Measurements from ENCODE around the gene RNU6-1. TPM values are rescaled to one million over a fixed set of nuclear protein-coding genes. Genes with fewer than 3 reads are reported as not detected.

RNU6-1 gene
- total RNA-seq, 1 experiment from 2014 or later, result not detected

DNA sequence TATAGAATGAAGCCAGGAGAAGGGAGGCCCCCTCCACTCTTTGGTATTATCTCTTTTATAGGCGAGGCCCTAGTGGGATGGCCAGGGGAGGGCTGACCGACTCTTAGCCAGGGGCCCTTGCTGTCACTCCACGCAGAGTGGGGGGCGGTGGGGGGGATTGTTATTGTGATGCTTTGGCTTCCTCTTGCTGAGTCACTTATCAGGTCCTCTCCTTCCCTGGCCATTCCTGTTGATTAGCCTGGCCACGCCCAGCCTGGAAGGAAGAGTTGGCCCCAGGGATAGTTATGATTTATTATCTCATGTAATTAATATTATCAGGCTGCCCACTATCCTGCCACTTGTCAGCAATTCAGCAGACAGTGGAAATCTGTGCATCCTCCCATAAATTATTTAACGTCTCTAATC is 40.0 kb downstream of the RNU6-1 start:
- H3K9me3 ChIP-seq (ENCODE audit: control insufficient read depth, insufficient read depth, low read depth, low read length), result peaks cover 8% of the 10 kb centered on the region; the same call in 1 of the 2 replicates
- no peaks in the 10 kb centered on the region for H3K27me3 ChIP-seq (ENCODE audit: control insufficient read depth, insufficient read depth, low read length)
- CTCF ChIA-PET, result no interaction called here
- DNase-seq (ENCODE audit: low read depth, low spot score) (no peak), ATAC-seq (no peak)
- in situ Hi-C loops (cut with HindIII; ENCODE audit: low pct_unique_long_range_greater_than_20kb, low sequenced_read_pairs), result no loop called here
- H3K36me3 ChIP-seq (ENCODE audit: control insufficient read depth, insufficient read depth, low read length), result no peaks in the 10 kb centered on the region
- no peak overlapping the region for H3K27ac ChIP-seq (ENCODE audit: low read length)
- intact Hi-C loops (cut with micrococcal nuclease; ENCODE audit: unreplicated experiment), result no loop called here
- no peaks in the 10 kb centered on the region for H3K4me1 ChIP-seq (ENCODE audit: control insufficient read depth, insufficient read depth, low read length)
- TF ChIP-seq POLR2AphosphoS5 (IDR thresholded peaks at IDR 0.05; ENCODE audit: low read depth, low read length) (no peak), SIN3A (IDR thresholded peaks at IDR 0.05; ENCODE audit: borderline replicate concordance, insufficient read depth, low read depth, low read length) (no peak), TCF7L2 (IDR thresholded peaks at IDR 0.05; ENCODE audit: low read depth, low read length) (no peak)
- TF ChIP-seq, protein P1, sequence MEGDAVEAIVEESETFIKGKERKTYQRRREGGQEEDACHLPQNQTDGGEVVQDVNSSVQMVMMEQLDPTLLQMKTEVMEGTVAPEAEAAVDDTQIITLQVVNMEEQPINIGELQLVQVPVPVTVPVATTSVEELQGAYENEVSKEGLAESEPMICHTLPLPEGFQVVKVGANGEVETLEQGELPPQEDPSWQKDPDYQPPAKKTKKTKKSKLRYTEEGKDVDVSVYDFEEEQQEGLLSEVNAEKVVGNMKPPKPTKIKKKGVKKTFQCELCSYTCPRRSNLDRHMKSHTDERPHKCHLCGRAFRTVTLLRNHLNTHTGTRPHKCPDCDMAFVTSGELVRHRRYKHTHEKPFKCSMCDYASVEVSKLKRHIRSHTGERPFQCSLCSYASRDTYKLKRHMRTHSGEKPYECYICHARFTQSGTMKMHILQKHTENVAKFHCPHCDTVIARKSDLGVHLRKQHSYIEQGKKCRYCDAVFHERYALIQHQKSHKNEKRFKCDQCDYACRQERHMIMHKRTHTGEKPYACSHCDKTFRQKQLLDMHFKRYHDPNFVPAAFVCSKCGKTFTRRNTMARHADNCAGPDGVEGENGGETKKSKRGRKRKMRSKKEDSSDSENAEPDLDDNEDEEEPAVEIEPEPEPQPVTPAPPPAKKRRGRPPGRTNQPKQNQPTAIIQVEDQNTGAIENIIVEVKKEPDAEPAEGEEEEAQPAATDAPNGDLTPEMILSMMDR (IDR thresholded peaks at IDR 0.05), result no peak
- TF ChIP-seq, protein P2, sequence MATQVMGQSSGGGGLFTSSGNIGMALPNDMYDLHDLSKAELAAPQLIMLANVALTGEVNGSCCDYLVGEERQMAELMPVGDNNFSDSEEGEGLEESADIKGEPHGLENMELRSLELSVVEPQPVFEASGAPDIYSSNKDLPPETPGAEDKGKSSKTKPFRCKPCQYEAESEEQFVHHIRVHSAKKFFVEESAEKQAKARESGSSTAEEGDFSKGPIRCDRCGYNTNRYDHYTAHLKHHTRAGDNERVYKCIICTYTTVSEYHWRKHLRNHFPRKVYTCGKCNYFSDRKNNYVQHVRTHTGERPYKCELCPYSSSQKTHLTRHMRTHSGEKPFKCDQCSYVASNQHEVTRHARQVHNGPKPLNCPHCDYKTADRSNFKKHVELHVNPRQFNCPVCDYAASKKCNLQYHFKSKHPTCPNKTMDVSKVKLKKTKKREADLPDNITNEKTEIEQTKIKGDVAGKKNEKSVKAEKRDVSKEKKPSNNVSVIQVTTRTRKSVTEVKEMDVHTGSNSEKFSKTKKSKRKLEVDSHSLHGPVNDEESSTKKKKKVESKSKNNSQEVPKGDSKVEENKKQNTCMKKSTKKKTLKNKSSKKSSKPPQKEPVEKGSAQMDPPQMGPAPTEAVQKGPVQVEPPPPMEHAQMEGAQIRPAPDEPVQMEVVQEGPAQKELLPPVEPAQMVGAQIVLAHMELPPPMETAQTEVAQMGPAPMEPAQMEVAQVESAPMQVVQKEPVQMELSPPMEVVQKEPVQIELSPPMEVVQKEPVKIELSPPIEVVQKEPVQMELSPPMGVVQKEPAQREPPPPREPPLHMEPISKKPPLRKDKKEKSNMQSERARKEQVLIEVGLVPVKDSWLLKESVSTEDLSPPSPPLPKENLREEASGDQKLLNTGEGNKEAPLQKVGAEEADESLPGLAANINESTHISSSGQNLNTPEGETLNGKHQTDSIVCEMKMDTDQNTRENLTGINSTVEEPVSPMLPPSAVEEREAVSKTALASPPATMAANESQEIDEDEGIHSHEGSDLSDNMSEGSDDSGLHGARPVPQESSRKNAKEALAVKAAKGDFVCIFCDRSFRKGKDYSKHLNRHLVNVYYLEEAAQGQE (IDR thresholded peaks at IDR 0.05; ENCODE audit: insufficient read depth in 1 of 2, low read depth in 2 of 2, low read length in 1 of 2), result no peak
- H3K4me3 ChIP-seq (ENCODE audit: low read depth in 2 of 2, low read length in 2 of 2), result no peak overlapping the region
- no TSS peak for BruUV-seq (replicated peaks)
- POLR2A ChIA-PET, result no interaction called here

DNA sequence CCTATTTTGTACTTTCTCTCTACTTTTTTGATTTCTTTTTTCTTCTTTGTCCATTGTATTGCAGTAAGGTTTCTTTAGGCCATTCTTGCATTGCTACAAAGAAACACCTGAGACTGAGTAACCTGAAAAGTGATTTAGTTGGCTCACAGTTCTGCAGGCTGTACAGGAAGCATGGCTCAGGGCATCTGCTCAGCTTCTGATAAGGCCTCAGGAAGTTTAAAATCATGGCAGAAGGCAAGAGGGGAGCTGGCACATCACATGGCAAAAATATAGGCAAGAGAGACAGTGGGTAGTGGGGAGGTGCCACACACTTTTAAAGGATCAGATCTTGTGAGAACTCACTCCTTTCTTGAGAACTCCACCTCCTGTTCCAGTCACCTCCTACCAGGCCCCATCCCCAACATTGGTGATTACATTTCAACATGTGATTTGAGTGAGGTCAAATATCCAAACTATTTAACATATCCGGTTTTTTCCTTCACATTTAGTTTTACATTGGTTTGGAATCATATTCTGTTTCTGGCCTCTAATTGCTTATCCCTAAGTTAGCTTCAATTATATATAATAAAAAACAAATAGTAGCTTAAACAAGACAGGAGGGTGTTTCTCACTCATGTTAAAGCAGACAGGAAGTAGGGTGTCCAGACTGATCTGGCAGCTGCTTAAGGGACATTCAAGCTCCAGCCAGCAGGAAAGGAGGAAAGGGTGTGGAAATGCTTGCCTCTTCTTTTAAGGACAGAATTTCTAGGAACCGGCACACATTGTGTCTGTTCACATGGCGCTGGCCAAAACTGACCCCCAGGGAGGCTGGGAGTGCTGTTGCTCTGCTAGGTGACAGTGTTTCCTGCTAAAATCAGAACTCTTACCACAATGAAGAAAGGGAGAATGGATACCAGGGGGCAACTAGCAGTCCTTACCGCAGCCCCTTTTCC is 43.4 kb downstream of the RNU6-1 start:
- TF ChIP-seq, protein P1 (IDR thresholded peaks at IDR 0.05), result no peak
- TF ChIP-seq TCF7L2 (IDR thresholded peaks at IDR 0.05; ENCODE audit: low read depth, low read length) (no peak), POLR2AphosphoS5 (IDR thresholded peaks at IDR 0.05; ENCODE audit: low read depth, low read length) (no peak), SIN3A (IDR thresholded peaks at IDR 0.05; ENCODE audit: borderline replicate concordance, insufficient read depth, low read depth, low read length) (no peak)
- TF ChIP-seq, protein P2 (IDR thresholded peaks at IDR 0.05; ENCODE audit: insufficient read depth in 1 of 2, low read depth in 2 of 2, low read length in 1 of 2), result no peak
- H3K9me3 ChIP-seq (ENCODE audit: control insufficient read depth, insufficient read depth, low read depth, low read length), result peaks cover 10% of the 10 kb centered on the region; the same call in 1 of the 2 replicates
- in situ Hi-C loops (cut with HindIII; ENCODE audit: low pct_unique_long_range_greater_than_20kb, low sequenced_read_pairs) (no loop called here), intact Hi-C loops (cut with micrococcal nuclease; ENCODE audit: unreplicated experiment) (no loop called here)
- DNase-seq (ENCODE audit: low read depth, low spot score), result no peak
- H3K4me1 ChIP-seq (ENCODE audit: control insufficient read depth, insufficient read depth, low read length), result no peaks in the 10 kb centered on the region
- no TSS peak for BruUV-seq (replicated peaks)
- no peak overlapping the region for H3K4me3 ChIP-seq (ENCODE audit: low read depth in 2 of 2, low read length in 2 of 2)
- H3K27me3 ChIP-seq (ENCODE audit: control insufficient read depth, insufficient read depth, low read length), result no peaks in the 10 kb centered on the region
- no peaks in the 10 kb centered on the region for H3K36me3 ChIP-seq (ENCODE audit: control insufficient read depth, insufficient read depth, low read length)
- ChIA-PET POLR2A (no interaction called here), CTCF (no interaction called here)
- ATAC-seq, result no peak
- no peak overlapping the region for H3K27ac ChIP-seq (ENCODE audit: low read length)
